ENCODE data around the gene FARSB. TPM values are rescaled to one million over a fixed set of nuclear protein-coding genes. Genes with fewer than 3 reads are reported as not detected.

Gene FARSB
- total and polyA plus RNA-seq, 2 donors (not counting 3 experiments of a cell fraction or from before 2014, with no cell fraction given): 12.7 to 29.4 TPM

DNA sequence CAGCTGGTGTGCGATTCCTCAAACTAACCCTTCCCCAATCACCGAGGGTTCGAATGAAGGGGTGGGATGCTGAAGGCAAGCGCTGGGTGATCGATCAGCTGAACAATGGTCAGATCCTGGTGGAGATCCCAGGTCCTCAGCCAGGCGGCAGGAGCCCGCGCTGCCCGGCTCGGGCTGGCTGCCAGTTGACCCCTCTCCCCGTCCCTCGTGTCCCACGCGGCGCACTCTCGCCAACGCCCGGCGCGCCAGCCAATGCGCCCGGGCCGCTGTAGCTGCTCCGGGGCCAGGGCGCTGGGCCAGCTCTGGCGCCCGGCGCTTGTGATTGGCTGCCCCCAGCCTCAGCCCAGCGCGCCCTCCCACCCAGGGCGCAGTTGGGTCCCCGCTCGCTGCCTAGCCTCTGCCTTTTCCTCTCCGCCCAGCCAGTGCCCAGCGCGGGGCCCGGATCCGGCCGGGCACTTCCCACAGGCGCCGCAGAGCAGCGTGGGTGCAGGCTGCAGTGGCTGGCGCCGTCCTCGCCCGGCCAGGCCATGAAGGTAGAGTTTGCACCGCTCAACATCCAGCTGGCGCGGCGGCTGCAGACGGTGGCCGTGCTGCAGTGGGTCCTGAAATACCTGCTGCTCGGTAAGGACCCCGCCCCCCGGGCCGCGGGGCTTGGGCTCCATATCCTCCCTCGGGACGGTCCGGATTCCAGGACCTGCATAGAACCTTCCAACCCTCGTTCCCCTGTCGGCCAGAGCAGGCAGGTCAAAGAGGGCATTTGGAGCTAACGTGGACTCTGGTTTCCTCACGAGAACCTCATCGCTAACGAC is 15.6 kb upstream of the FARSB start, which contains the start of gene MOGAT1:
Gene MOGAT1, plus strand, starts transcription at position 400 of the 809 bp plus-strand sequence. Its CDS starts 128 bp downstream, at position 528.
- Histone ChIP-seq H3K27me3 (ENCODE audit: control insufficient read depth in 2 of 2, insufficient read depth in 2 of 2, low read length in 2 of 2) (peaks cover 28% of the 10 kb centered on the region in 2 experiments), H2AFZ (ENCODE audit: low read depth, low read length) (peak within 1 kb of the TSS; percentile 71), H3K79me2 (ENCODE audit: control insufficient read depth, insufficient read depth, low read length) (no peaks in the 10 kb centered on the region), H3K9me1 (replicated peaks; ENCODE audit: control insufficient read depth, extremely low read depth, insufficient read depth, low read length) (no peaks in the 10 kb centered on the region), H3K27ac (ENCODE audit: insufficient read depth, low read depth, low read length) (no peak within 1 kb of the TSS), H3K36me3 (ENCODE audit: control insufficient read depth in 2 of 2, extremely low read depth in 1 of 2, insufficient read depth in 2 of 2, low read length in 2 of 2) (no peaks in the 10 kb centered on the region), H4K20me1 (replicated peaks; ENCODE audit: control insufficient read depth, extremely low read depth, insufficient read depth, low read length) (no peaks in the 10 kb centered on the region), H3K4me2 (ENCODE audit: insufficient read depth, low read length) (peak within 1 kb of the TSS; percentile 66), H3K4me3 (replicated peaks in 1 of 3; ENCODE audit: insufficient read depth in 1 of 3, low read depth in 1 of 3, low read length in 3 of 3) (peak within 1 kb of the TSS in 2 of 3 experiments; percentile 27 to 40), H3K9ac (replicated peaks; ENCODE audit: extremely low read depth, insufficient read depth, low read length) (no peak within 1 kb of the TSS), H3K4me1 (ENCODE audit: control insufficient read depth, extremely low read depth, insufficient read depth, low read length) (peaks cover 4% of the 10 kb centered on the region), H3K9me3 (replicated peaks; ENCODE audit: control insufficient read depth, insufficient read depth, low read length) (no peaks in the 10 kb centered on the region)
- dilution Hi-C loops (cut with MboI; ENCODE audit: extremely low pct_ligation_motif_present, low sequenced_read_pairs) (no loop called here), intact Hi-C loops (cut with micrococcal nuclease) (no loop called here)
- CTCF ChIA-PET: interaction anchor here (1.1 to 1.4 kb wide), 4 partner anchors 19 to 646 kb away, joined by 3 to 6 read pairs (median 4); no protein-coding TSS in a partner anchor
- TF ChIP-seq MYC (IDR thresholded peaks at IDR 0.05; ENCODE audit: low read depth, low read length) (no peak), POLR2A (IDR thresholded peaks at IDR 0.05; ENCODE audit: low read depth, low read length) (no peak), CTCF (IDR thresholded peaks at IDR 0.05; ENCODE audit: extremely low read depth in 1 of 2, insufficient read depth in 1 of 2, low read depth in 1 of 2, low read length in 2 of 2) (no peak), EZH2 (IDR thresholded peaks at IDR 0.05; ENCODE audit: borderline replicate concordance, low read depth, low read length, severe bottlenecking) (no peak), FOS (IDR thresholded peaks at IDR 0.05; ENCODE audit: borderline replicate concordance, insufficient read depth, low read length) (no peak), POLR2AphosphoS5 (IDR thresholded peaks at IDR 0.05; ENCODE audit: insufficient read depth, low read depth, low read length) (no peak), MAX (IDR thresholded peaks at IDR 0.05; ENCODE audit: insufficient read depth, insufficient read length) (no peak), JUN (IDR thresholded peaks at IDR 0.05; ENCODE audit: borderline replicate concordance, insufficient read depth, insufficient read length, low read depth) (no peak), GATA2 (IDR thresholded peaks at IDR 0.05; ENCODE audit: insufficient read depth, insufficient read length, low read depth, low read length) (no peak)
- POLR2A ChIA-PET: no interaction called here
- DNase-seq (ENCODE audit: low read depth, low spot score) (no peak), FAIRE-seq (no peak)
- no TSS peak for BruUV-seq (replicated peaks)

Data from endothelial cell of umbilical vein (primary cell).